Measurements from ENCODE around the gene RIOK3. TPM values are rescaled to one million over a fixed set of nuclear protein-coding genes. Genes with fewer than 3 reads are reported as not detected.

Gene RIOK3
- total RNA-seq (ENCODE audit: unreplicated experiment): 69.7 TPM
- long read RNA-seq, full-length matches to known transcripts: 14 of 20 reads
- long read RNA-seq, partial matches to known transcripts: 4 of 20 reads
- long read RNA-seq, other reads (novel, unspliced or antisense): 2 of 20 reads

DNA sequence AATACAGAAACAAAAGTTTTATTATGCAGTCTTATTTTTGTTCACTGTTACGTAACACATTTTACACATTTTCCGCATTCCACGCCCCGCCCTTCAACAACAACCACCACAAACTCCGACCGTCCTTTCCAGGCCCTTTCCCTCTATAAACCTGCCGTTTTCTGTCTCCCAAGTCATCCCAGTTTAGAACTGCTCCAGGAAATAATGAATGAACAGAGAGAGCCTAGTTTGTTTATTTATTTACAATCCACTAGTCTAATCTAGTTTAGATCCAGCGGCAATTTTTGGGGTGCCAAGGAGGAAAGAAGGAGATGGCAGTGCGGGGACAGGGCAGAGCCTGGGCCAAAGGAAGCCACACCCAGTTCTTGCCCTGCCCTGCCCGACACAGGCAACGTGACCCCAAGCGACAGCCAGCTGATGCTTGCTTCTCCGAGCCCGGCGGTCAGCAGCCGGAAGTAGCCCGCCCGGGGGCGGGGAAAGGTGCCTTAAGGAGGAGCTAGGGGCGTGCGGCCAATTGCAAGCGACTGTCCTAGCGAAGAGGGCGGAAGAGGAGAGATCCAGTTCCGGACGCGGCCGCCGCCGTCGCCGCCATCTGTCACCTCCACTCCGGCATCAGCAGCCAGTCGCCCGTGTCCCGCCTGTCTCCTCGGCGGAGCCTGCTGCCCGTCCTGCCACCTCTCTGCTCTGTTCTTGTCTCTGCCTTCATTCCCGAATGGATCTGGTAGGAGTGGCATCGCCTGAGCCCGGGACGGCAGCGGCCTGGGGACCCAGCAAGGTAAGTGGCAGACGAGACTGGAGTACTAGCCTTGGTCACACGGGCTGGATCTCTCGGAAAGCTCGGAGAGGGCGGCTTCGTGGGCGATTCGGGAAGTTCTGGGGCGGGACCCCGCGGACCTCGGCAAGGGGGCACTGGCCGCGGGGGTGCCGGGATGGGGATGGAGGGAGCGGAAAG, at the start of gene RIOK3:
RIOK3 (plus strand) TSS at position 560 of the 952 bp plus-strand sequence; CDS start at position 713, 153 bp downstream.
- H3K4me3 Mint-ChIP-seq (ENCODE audit: unreplicated experiment): peak within 1 kb of the TSS; percentile 99
- peaks cover 21% of the 10 kb centered on the region for H3K4me1 Mint-ChIP-seq (ENCODE audit: unreplicated experiment)
- peaks cover 4% of the 10 kb centered on the region for H3K27me3 Mint-ChIP-seq (ENCODE audit: unreplicated experiment)
- H3K9me3 Mint-ChIP-seq (ENCODE audit: unreplicated experiment): no peaks in the 10 kb centered on the region
- H3K36me3 Mint-ChIP-seq (ENCODE audit: low read depth, unreplicated experiment): no peaks in the 10 kb centered on the region
- peak; percentile 92 for DNase-seq (ENCODE audit: low spot score)
- H3K27ac Mint-ChIP-seq (ENCODE audit: unreplicated experiment): peak within 1 kb of the TSS; percentile 85
- TF ChIP-seq, protein P1, sequence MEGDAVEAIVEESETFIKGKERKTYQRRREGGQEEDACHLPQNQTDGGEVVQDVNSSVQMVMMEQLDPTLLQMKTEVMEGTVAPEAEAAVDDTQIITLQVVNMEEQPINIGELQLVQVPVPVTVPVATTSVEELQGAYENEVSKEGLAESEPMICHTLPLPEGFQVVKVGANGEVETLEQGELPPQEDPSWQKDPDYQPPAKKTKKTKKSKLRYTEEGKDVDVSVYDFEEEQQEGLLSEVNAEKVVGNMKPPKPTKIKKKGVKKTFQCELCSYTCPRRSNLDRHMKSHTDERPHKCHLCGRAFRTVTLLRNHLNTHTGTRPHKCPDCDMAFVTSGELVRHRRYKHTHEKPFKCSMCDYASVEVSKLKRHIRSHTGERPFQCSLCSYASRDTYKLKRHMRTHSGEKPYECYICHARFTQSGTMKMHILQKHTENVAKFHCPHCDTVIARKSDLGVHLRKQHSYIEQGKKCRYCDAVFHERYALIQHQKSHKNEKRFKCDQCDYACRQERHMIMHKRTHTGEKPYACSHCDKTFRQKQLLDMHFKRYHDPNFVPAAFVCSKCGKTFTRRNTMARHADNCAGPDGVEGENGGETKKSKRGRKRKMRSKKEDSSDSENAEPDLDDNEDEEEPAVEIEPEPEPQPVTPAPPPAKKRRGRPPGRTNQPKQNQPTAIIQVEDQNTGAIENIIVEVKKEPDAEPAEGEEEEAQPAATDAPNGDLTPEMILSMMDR (IDR thresholded peaks at IDR 0.05; ENCODE audit: unreplicated experiment): no peak

- Mint-ChIP-seq H3K4me1 (ENCODE audit: unreplicated experiment) (peaks cover 15% of the 10 kb centered on the region), H3K27me3 (ENCODE audit: unreplicated experiment) (peaks cover 5% of the 10 kb centered on the region), H3K36me3 (ENCODE audit: low read depth, unreplicated experiment) (peaks cover 7% of the 10 kb centered on the region), H3K27ac (ENCODE audit: unreplicated experiment) (no peak overlapping the region), H3K9me3 (ENCODE audit: unreplicated experiment) (no peaks in the 10 kb centered on the region), H3K4me3 (ENCODE audit: unreplicated experiment) (peak overlapping the region; percentile 80)
- TF ChIP-seq, protein P1 (IDR thresholded peaks at IDR 0.05; ENCODE audit: unreplicated experiment): no peak
- DNase-seq (ENCODE audit: low spot score): no peak
Observed at GRCh38 chr18:23403310-23403709, 49.8 kb upstream of the RIOK3 start.

DNA sequence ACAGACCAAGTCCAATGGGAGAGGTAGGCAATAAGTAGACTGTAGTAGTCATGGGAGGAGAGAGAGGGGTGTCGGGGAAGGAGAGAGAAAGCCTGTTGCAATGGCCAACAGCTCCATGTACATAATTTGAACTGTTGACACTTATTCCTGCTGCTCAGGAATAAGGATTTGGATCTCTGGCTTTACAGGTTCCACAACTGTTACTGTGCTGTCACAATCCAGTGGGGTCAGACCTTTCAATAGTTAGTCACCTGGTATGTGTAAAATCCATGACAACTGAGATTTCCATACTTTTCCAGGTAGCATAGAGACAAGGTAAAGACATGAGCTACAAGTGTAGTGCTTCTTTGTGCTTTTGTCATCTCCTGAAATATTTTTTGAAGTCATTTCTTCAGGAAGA, 47.5 kb upstream of the RIOK3 start:
- Mint-ChIP-seq H3K4me3 (ENCODE audit: unreplicated experiment) (no peak overlapping the region), H3K9me3 (ENCODE audit: unreplicated experiment) (no peaks in the 10 kb centered on the region), H3K36me3 (ENCODE audit: low read depth, unreplicated experiment) (peaks cover 7% of the 10 kb centered on the region), H3K27me3 (ENCODE audit: unreplicated experiment) (peaks cover 2% of the 10 kb centered on the region), H3K4me1 (ENCODE audit: unreplicated experiment) (peaks cover 13% of the 10 kb centered on the region), H3K27ac (ENCODE audit: unreplicated experiment) (no peak overlapping the region)
- DNase-seq (ENCODE audit: low spot score): no peak
- TF ChIP-seq, protein P1 (IDR thresholded peaks at IDR 0.05; ENCODE audit: unreplicated experiment): no peak

DNA sequence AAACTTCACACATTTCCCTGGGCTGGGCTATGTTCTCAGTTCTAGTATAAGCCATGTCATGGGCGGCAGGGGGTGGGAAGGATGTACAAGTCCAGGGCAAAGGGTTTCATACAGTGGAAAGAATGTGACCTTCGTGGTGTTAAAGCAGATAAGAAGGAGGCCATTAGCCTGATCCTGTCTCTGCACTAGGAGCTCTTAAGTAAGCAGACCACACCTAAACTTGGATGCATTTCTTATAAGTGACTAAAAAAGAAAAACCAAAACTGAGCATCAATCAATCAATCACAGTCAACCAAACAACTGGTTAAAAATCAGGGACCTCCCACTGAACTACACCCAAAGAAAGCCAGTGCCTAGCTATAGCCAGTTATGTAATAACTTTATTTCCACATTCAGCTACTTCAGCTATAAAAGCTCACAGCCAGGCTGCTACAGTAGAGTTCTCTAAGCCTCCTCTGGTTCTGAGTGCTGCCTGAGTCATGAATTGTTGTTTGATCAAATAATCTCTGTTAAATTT, 46.8 kb upstream of the RIOK3 start:
- DNase-seq (ENCODE audit: low spot score): no peak
- Mint-ChIP-seq H3K4me1 (ENCODE audit: unreplicated experiment) (peaks cover 9% of the 10 kb centered on the region), H3K27me3 (ENCODE audit: unreplicated experiment) (peaks cover 2% of the 10 kb centered on the region), H3K36me3 (ENCODE audit: low read depth, unreplicated experiment) (peaks cover 7% of the 10 kb centered on the region), H3K9me3 (ENCODE audit: unreplicated experiment) (no peaks in the 10 kb centered on the region), H3K4me3 (ENCODE audit: unreplicated experiment) (no peak overlapping the region), H3K27ac (ENCODE audit: unreplicated experiment) (no peak overlapping the region)
- TF ChIP-seq, protein P1 (IDR thresholded peaks at IDR 0.05; ENCODE audit: unreplicated experiment): no peak
